Trophoblast cell (in vitro differentiated cells and primary cell): Measurements from ENCODE around the gene CYP26C1.
"Not testable (repeated sequence)": the region's sequence is repeated elsewhere in the genome, so short reads cannot be mapped to it uniquely, and the experiment has no call there.

Source experiments
- DNase-seq, 2 donors: peaks; one replicate each; pipeline ENCODE4 v3.0.0-alpha.2; 2016
- H2AFZ ChIP-seq: 2 replicates; pipeline ENCODE4 v1.6.1; 2013; ENCODE audit warnings: low read length, moderate library complexity, mild to moderate bottlenecking; ENCODE audit not compliant: insufficient read depth, poor library complexity
- H2AK5ac ChIP-seq: 2 replicates; pipeline ENCODE4 v1.6.1; 2013; ENCODE audit warnings: mild to moderate bottlenecking, low read length
- H2BK120ac ChIP-seq: 2 replicates; pipeline ENCODE4 v1.6.1; 2013; ENCODE audit warnings: low read length, mild to moderate bottlenecking, moderate library complexity; ENCODE audit not compliant: insufficient read depth, poor library complexity
- H2BK12ac ChIP-seq: 2 replicates; pipeline ENCODE4 v1.6.1; 2013; ENCODE audit warnings: mild to moderate bottlenecking, low read length, moderate library complexity
- H2BK5ac ChIP-seq: 2 replicates; pipeline ENCODE4 v1.6.1; 2013; ENCODE audit warnings: low read length, low read depth, moderate library complexity, mild to moderate bottlenecking; ENCODE audit not compliant: poor library complexity
- H3K14ac ChIP-seq: 2 replicates; pipeline ENCODE4 v1.6.1; 2013; ENCODE audit warnings: mild to moderate bottlenecking, low read length
- H3K18ac ChIP-seq: 2 replicates; pipeline ENCODE4 v1.6.1; 2013; ENCODE audit warnings: mild to moderate bottlenecking, low read length
- H3K23ac ChIP-seq: 2 replicates; pipeline ENCODE4 v1.6.1; 2013; ENCODE audit warnings: low read length
- H3K27ac ChIP-seq: 2 replicates; pipeline ENCODE4 v1.5.1; 2013; ENCODE audit warnings: low read depth, mild to moderate bottlenecking, inconsistent platforms, low read length, moderate library complexity
- H3K27me3 ChIP-seq: 2 replicates; pipeline ENCODE4 v1.6.1; 2013; ENCODE audit warnings: inconsistent platforms, mild to moderate bottlenecking, low read length, moderate library complexity; ENCODE audit not compliant: insufficient read depth
- H3K36me3 ChIP-seq, 2 experiments: 1 replicate in 1 of 2; 2 replicates in 1 of 2; pipeline ENCODE4 v1.6.1; 2013; ENCODE audit warnings: low read length in 2 of 2, mild to moderate bottlenecking in 2 of 2, moderate library complexity in 1 of 2; ENCODE audit not compliant: insufficient read depth in 2 of 2, control insufficient read depth in 1 of 2
- H3K4ac ChIP-seq: 2 replicates; pipeline ENCODE4 v1.6.1; 2013; ENCODE audit warnings: low read depth, mild to moderate bottlenecking, low read length, moderate library complexity
- H3K4me1 ChIP-seq, 2 experiments: 1 replicate in 1 of 2; 2 replicates in 1 of 2; pipeline ENCODE4 v1.6.1; 2013; ENCODE audit warnings: low read length in 2 of 2, mild to moderate bottlenecking in 2 of 2, moderate library complexity in 1 of 2; ENCODE audit not compliant: insufficient read depth in 2 of 2, control insufficient read depth in 1 of 2
- H3K4me2 ChIP-seq: 2 replicates; pipeline ENCODE4 v1.6.1; 2013; ENCODE audit warnings: inconsistent platforms, mild to moderate bottlenecking, low read length, moderate library complexity
- H3K4me3 ChIP-seq: 2 replicates; pipeline ENCODE4 v1.5.1; 2013; ENCODE audit warnings: mild to moderate bottlenecking, low read depth, low read length, inconsistent platforms
- H3K79me1 ChIP-seq: one replicate; pipeline ENCODE4 v1.6.1; 2013; ENCODE audit warnings: low read length
- H3K79me2 ChIP-seq: 2 replicates; pipeline ENCODE4 v1.6.1; 2013; ENCODE audit warnings: low read length, mild to moderate bottlenecking; ENCODE audit not compliant: control insufficient read depth, insufficient read depth, poor library complexity
- H3K9ac ChIP-seq: 2 replicates; pipeline ENCODE4 v1.6.1; 2013; ENCODE audit warnings: mild to moderate bottlenecking, low read length
- H3K9me3 ChIP-seq: 2 replicates; pipeline ENCODE4 v1.6.1; 2013; ENCODE audit warnings: low read depth, mild to moderate bottlenecking, control low read depth, inconsistent platforms, low read length; ENCODE audit not compliant: insufficient read depth
- H4K12ac ChIP-seq: 2 replicates; pipeline ENCODE4 v1.6.1; 2013; ENCODE audit warnings: low read depth, mild to moderate bottlenecking, low read length, moderate library complexity
- H4K8ac ChIP-seq: 2 replicates; pipeline ENCODE4 v1.6.1; 2013; ENCODE audit warnings: low read depth, mild to moderate bottlenecking, low read length, moderate library complexity
- H4K91ac ChIP-seq: one replicate; pipeline ENCODE4 v1.6.1; 2013; ENCODE audit warnings: low read depth, mild to moderate bottlenecking, low read length, moderate library complexity
- WGBS: extraction: QIAGEN DNeasy Blood & Tissue Kit; methylation state at CpG from one replicate; pipeline ENCODE4 v1.1.7; 2013; ENCODE audit warnings: missing lambda C conversion rate; ENCODE audit not compliant: insufficient read length, insufficient coverage; ENCODE audit errors: extremely low coverage; 5-methylcytosine and 5-hydroxymethylcytosine counted together

CYP26C1 gene

DNA sequence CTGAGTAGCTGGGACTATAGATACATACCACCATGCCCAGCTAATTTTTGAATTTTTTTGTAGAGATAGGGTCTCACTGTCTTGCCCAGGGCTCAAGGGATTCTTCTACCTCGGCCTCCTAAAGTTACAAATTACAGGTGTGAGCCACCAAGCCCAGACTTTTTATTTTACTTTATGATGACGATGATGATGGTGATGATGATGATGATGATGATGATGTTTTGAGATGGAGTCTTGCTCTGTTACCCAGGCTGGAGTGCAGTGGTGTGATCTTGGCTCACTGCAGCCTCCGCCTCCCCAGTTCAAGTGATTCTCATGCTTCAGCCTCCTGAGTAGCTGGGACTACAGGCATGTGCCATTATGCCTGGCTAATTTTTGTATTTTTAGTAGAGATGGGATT lies 40.5 kb downstream of the CYP26C1 start:
- H3K9me3 ChIP-seq, H4K91ac ChIP-seq, H2BK12ac ChIP-seq, H3K9ac ChIP-seq, H3K14ac ChIP-seq, H3K79me1 ChIP-seq, H2AK5ac ChIP-seq, H3K4ac ChIP-seq, H3K27me3 ChIP-seq, H2AFZ ChIP-seq, H4K8ac ChIP-seq, H2BK5ac ChIP-seq, H3K27ac ChIP-seq, H2BK120ac ChIP-seq, H3K36me3 ChIP-seq, H3K4me3 ChIP-seq, H3K18ac ChIP-seq, H4K12ac ChIP-seq, H3K79me2 ChIP-seq, DNase-seq, H3K4me2 ChIP-seq, H3K4me1 ChIP-seq, H3K23ac ChIP-seq: not testable (repeated sequence)
- WGBS, result no CpG with 5 or more reads among the region's 3 CpGs

DNA sequence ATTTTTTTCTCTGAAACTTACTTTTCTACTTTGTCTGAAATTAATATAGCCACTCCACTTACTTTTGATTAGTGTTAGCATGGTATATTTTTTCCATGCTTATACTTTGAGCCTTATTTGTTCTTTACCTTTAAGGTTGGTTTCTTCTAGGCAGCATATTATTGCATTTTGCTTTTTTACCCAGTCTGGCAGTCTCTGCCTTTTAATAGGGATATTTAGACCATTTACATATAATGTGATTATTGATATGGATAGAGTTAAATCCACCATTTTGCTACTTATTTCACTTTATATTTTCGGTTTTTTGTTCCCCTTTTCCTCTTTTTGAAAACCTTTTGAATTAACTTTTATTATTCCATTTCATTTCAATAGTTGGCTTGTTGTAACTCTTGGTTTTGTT lies 43.4 kb downstream of the CYP26C1 start:
- Histone ChIP-seq H3K79me2 (no peaks in the 10 kb centered on the region), H2BK120ac (no peak overlapping the region), H2AFZ (no peak overlapping the region), H3K27me3 (no peaks in the 10 kb centered on the region), H4K91ac (no peak overlapping the region), H3K4ac (no peak overlapping the region), H3K18ac (no peak overlapping the region), H3K4me2 (no peak overlapping the region), H3K79me1 (peaks cover 3% of the 10 kb centered on the region), H3K27ac (no peak overlapping the region), H3K23ac (no peak overlapping the region), H2AK5ac (no peak overlapping the region), H3K14ac (no peak overlapping the region), H2BK5ac (no peak overlapping the region), H3K36me3 (no peaks in the 10 kb centered on the region), H3K4me3 (no peak overlapping the region), H3K9me3 (no peaks in the 10 kb centered on the region), H3K9ac (no peak overlapping the region), H2BK12ac (no peak overlapping the region), H4K8ac (no peak overlapping the region), H3K4me1 (no peaks in the 10 kb centered on the region), H4K12ac (no peak overlapping the region)
- DNase-seq, result no peak
- WGBS, result no CpG with 5 or more reads among the region's 1 CpG

DNA sequence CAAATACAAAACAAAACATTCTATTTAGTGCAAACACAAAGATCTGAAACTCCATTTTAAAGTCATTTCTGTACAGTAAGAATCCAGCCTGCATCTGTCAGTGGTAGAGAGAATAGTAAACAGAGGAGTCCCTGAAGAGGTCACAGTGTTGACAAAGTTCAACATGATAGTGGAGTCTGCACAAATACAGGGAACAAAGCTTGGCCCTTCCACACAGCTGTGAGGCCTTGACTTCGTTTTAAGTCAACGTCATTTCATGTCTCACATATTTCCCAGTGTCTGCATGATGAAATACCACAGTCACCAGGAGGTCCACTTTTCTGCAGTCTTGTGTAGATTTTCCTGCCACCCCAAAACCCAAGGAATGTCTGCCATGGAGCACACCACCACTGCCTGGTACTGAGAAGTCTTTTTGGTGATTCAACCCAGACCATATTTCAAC lies 46.1 kb downstream of the CYP26C1 start:
- no peaks in the 10 kb centered on the region for H3K27me3 ChIP-seq
- H2BK12ac ChIP-seq, result no peak overlapping the region

DNA sequence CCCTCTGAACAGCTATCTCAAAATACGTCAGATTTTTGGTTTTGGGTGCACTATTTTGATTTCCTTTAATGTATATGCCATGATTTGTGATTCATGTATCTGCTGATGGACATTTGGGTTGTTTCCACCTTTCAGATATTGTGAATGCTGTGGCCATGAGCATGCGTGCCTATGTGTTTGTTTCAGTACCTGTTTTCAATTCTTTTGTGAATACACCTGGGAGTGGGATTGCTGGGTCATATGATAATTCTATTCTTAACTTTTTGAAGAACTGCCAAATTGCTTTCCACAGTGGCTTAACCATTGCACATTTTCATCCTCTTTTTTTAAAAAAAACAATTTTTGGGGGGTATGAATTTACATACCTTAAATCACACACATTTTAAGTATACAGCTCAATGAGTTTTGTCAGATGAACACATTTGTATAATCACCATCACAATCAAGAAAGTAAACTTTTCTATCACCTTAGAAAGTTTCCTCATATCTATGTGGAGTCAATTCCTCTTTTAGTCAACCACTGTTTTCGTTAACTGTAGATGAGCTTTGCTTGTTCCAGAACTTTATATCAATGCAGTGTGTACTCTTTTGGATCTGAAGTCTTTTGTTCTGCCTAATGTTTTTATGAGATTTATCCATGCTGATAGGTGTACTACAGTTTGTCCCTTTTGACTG lies 50.0 kb downstream of the CYP26C1 start:
- no peak overlapping the region for H3K14ac ChIP-seq
- H3K4ac ChIP-seq, result no peak overlapping the region
- no peaks in the 10 kb centered on the region for H3K79me2 ChIP-seq
- H2AK5ac ChIP-seq, result no peak overlapping the region
- no peaks in the 10 kb centered on the region for H3K36me3 ChIP-seq
- no peak overlapping the region for H2BK12ac ChIP-seq
- H3K79me1 ChIP-seq, result peaks cover 6% of the 10 kb centered on the region
- H3K23ac ChIP-seq, result no peak overlapping the region
- H3K27ac ChIP-seq, result no peak overlapping the region
- no peak overlapping the region for H3K4me2 ChIP-seq
- DNase-seq, result no peak
- H4K8ac ChIP-seq, result no peak overlapping the region
- no peak overlapping the region for H2BK120ac ChIP-seq
- peaks cover 2% of the 10 kb centered on the region for H3K9me3 ChIP-seq
- no peak overlapping the region for H4K12ac ChIP-seq
- no peak overlapping the region for H3K4me3 ChIP-seq
- H2AFZ ChIP-seq, result no peak overlapping the region
- peaks cover 0 to 3% of the 10 kb centered on the region in 2 experiments for H3K4me1 ChIP-seq
- H3K27me3 ChIP-seq, result no peaks in the 10 kb centered on the region
- H3K9ac ChIP-seq, result no peak overlapping the region
- no peak overlapping the region for H4K91ac ChIP-seq
- no CpG with 5 or more reads among the region's 3 CpGs for whole genome bisulfite sequencing
- no peak overlapping the region for H3K18ac ChIP-seq
- no peak overlapping the region for H2BK5ac ChIP-seq

More for the DNA sequence above, 46.1 kb downstream of the CYP26C1 start:
- Histone ChIP-seq H3K4ac (no peak overlapping the region), H3K4me2 (peak overlapping the region; percentile 13), H2BK5ac (no peak overlapping the region), H3K23ac (no peak overlapping the region), H3K18ac (no peak overlapping the region), H2AFZ (no peak overlapping the region), H4K91ac (no peak overlapping the region), H3K27ac (no peak overlapping the region), H3K4me3 (no peak overlapping the region), H3K79me1 (peaks cover 3% of the 10 kb centered on the region), H2AK5ac (no peak overlapping the region), H3K79me2 (no peaks in the 10 kb centered on the region), H2BK120ac (no peak overlapping the region), H4K8ac (no peak overlapping the region), H3K36me3 (no peaks in the 10 kb centered on the region), H3K9me3 (no peaks in the 10 kb centered on the region), H3K14ac (no peak overlapping the region), H4K12ac (no peak overlapping the region), H3K9ac (no peak overlapping the region), H3K4me1 (no peaks in the 10 kb centered on the region)
- DNase-seq, result no peak
- WGBS, result no CpG with 5 or more reads among the region's 2 CpGs
